H1 (cell line): ENCODE results near the gene ANKRD29. TPM values are rescaled to one million over a fixed set of nuclear protein-coding genes. Genes with fewer than 3 reads are reported as not detected.

Source experiments
- ASH2L ChIP-seq: fragments of 200-600, 300-600 bp; sonication (generic); IDR thresholded peaks from one replicate; pipeline ENCODE4 v1.7.1; 2017; ENCODE audit warnings: low read length
- BRCA1 ChIP-seq: IDR thresholded peaks from 2 replicates; pipeline ENCODE4 v1.6.1; 2012; ENCODE audit warnings: low read depth, low read length, improper control_type of control experiment
- RBBP5 ChIP-seq: IDR thresholded peaks from 2 replicates; pipeline ENCODE4 v1.7.1; 2012; ENCODE audit warnings: low read depth, mild to moderate bottlenecking, inconsistent platforms, low read length, moderate library complexity, borderline replicate concordance
- polyA plus RNA-seq, 7 experiments: library from polyadenylated mRNA; depleted of rRNA in 3 of 7; stranded (reverse) in 5 of 7; unstranded in 2 of 7; fragments of >200 nt in 5 of 7; fragments of 200-250 nt in 2 of 7; gene quantifications; 1 replicate in 5 of 7; 2 replicates in 1 of 7; 4 replicates in 1 of 7; pipeline versions ENCODE4 v1.2.1 to v1.2.3, GENCODE V29; 2011 to 2013; ENCODE audit warnings: missing spikeins in 2 of 7, mixed read lengths in 2 of 7
- total RNA-seq: library from RNA; stranded (reverse); fragmentation: NEBNext Ultra II Directional; extraction: Animal tissue kit (Norgen Biotek cat#: 25700); gene quantifications from 2 replicates; pipeline ENCODE4 v1.2.1, GENCODE V29; 2021
- TF ChIP-seq, protein P1 (sequence below): IDR thresholded peaks from 2 replicates; pipeline ENCODE4 v1.6.1; 2011; ENCODE audit warnings: low read depth, mild to moderate bottlenecking, low read length; ENCODE audit not compliant: insufficient read depth

Gene ANKRD29
- total and polyA plus RNA-seq, 2 of the 8 experiments (the other 6 are each of a cell fraction or from before 2014, with no cell fraction given), result 3.0 to 7.3 TPM

DNA sequence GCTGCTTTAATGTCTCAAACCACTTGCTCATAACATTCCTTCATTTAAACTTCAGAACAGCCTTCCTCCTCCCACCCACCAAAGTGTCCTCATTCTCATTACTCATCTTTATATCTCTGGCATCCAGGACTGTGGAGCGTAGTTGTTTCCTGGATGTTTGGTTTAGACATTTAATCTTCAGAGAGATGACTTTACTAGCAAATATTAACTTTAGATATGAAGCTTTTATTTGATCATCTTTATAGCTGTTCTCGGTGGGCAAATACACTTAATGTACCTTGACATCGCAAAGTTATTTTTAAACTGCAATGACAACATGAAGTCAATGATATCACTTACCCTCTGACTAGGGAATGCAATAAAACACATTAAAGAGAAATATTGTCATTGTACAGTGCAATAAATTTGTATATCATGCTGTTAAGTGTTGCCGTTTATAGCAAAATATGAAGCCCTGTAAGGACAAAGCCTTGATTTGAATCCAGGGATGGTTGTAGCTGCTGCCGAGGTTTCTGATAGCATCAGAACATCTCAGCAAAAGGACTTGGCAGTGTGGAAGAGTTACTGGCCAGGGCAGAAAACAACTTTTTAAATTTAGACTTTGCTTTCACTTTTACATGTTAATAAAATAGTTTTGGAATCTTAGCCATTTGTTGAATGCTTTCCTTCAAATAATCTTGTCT, 21.9 kb upstream of the ANKRD29 start (continued):
- no peak for TF ChIP-seq RBBP5
- TF ChIP-seq ASH2L, result no peak
- TF ChIP-seq, protein P1, sequence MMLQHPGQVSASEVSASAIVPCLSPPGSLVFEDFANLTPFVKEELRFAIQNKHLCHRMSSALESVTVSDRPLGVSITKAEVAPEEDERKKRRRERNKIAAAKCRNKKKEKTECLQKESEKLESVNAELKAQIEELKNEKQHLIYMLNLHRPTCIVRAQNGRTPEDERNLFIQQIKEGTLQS, result no peak
- no peak for TF ChIP-seq BRCA1
